Activated CD8-positive, alpha-beta T cell treated with anti-CD3 and anti-CD28 coated beads for 36 hours (primary cell): ENCODE measurements around the gene ERLIN1. TPM values are rescaled to one million over a fixed set of nuclear protein-coding genes. Genes with fewer than 3 reads are reported as not detected.

Experiments used
- ATAC-seq: fragments of 200-7000 bp; cut with Tn5 transposase; one replicate; pipeline ENCODE4 v1.10.0; 2021; ENCODE audit warnings: mild to moderate bottlenecking, moderate library complexity
- CTCF ChIA-PET: fragments of 350-600 bp; sonication (Branson Sonifier 250); formaldehyde crosslinking; loops from one replicate; lab custom pipeline; 2021; ENCODE audit warnings: antibody characterized with exemption; lab: Charles Lee
- POLR2A ChIA-PET: fragments of 350-600 bp; sonication (Branson Sonifier 250); formaldehyde crosslinking; loops from one replicate; lab custom pipeline; 2021; ENCODE audit warnings: antibody characterized with exemption; lab: Charles Lee
- DNase-seq: peaks from one replicate; pipeline ENCODE4 v3.0.0-alpha.2; 2020
- H3K27ac Mint-ChIP-seq: one replicate; pipeline ENCODE4 v1.8.0; 2021; ENCODE audit warnings: mild to moderate bottlenecking, mixed read lengths
- H3K27me3 Mint-ChIP-seq: one replicate; pipeline ENCODE4 v1.8.0; 2021; ENCODE audit warnings: mixed read lengths
- H3K36me3 Mint-ChIP-seq: one replicate; pipeline ENCODE4 v1.8.0; 2021; ENCODE audit warnings: low read depth, mixed read lengths
- H3K4me1 Mint-ChIP-seq: one replicate; pipeline ENCODE4 v1.8.0; 2021; ENCODE audit warnings: low read depth, mixed read lengths
- H3K4me3 Mint-ChIP-seq: one replicate; pipeline ENCODE4 v1.8.0; 2021; ENCODE audit warnings: mild to moderate bottlenecking, moderate library complexity, mixed read lengths
- H3K9me3 Mint-ChIP-seq: one replicate; pipeline ENCODE4 v1.8.0; 2021; ENCODE audit warnings: mixed read lengths
- CTCF ChIP-seq: fragments of 200-600 bp; IDR thresholded peaks from one replicate; pipeline ENCODE4 v1.8.0; 2022; ENCODE audit warnings: antibody characterized with exemption, mild to moderate bottlenecking
- intact Hi-C: fragments of 100-400 bp; cut with micrococcal nuclease; formaldehyde crosslinking; loops from one replicate; pipeline ENCODE4 v1.10.0; 2022
- total RNA-seq, 2 experiments: library from RNA; stranded (reverse); gene quantifications; one replicate each; pipeline ENCODE4 v1.2.3, GENCODE V29; 2021

Gene ERLIN1
- total RNA-seq, 2 experiments from 2014 or later = 16.6 to 17.0 TPM

- TF ChIP-seq CTCF = no peak
- intact Hi-C loops = no loop called here
- ChIA-PET POLR2A (no interaction called here), CTCF (interaction anchor here (1.3 kb wide), 1 partner anchor 270 kb away, joined by 4 read pairs; no protein-coding TSS in a partner anchor)
- Mint-ChIP-seq H3K4me1 (no peaks in the 10 kb centered on the region), H3K27ac (no peak overlapping the region), H3K9me3 (no peaks in the 10 kb centered on the region), H3K36me3 (no peaks in the 10 kb centered on the region), H3K4me3 (no peak overlapping the region), H3K27me3 (peaks cover 14% of the 10 kb centered on the region)
- no peak for DNase-seq
- ATAC-seq = no peak
Observed at GRCh38 chr10:100114976-100115770, 70.7 kb downstream of the ERLIN1 start.

- Mint-ChIP-seq H3K4me1 (no peaks in the 10 kb centered on the region), H3K4me3 (no peak overlapping the region), H3K27me3 (peaks cover 14% of the 10 kb centered on the region), H3K27ac (no peak overlapping the region), H3K9me3 (no peaks in the 10 kb centered on the region), H3K36me3 (no peaks in the 10 kb centered on the region)
- no peak for TF ChIP-seq CTCF
- DNase-seq = no peak
- ChIA-PET CTCF (interaction anchor here (1.3 kb wide), 1 partner anchor 269 kb away, joined by 4 read pairs; no protein-coding TSS in a partner anchor), POLR2A (no interaction called here)
- intact Hi-C loops = no loop called here
- ATAC-seq = no peak
Observed at GRCh38 chr10:100114460-100114859, 71.4 kb downstream of the ERLIN1 start.

GRCh38 chr10:100109670-100110069 is 76.2 kb downstream of the ERLIN1 start:
- POLR2A ChIA-PET = no interaction called here
- peak; percentile 7 for DNase-seq
- intact Hi-C loops = no loop called here

GRCh38 chr10:100106865-100107264 is 79.0 kb downstream of the ERLIN1 start:
- ChIA-PET CTCF (no interaction called here), POLR2A (no interaction called here)
- Mint-ChIP-seq H3K4me1 (no peaks in the 10 kb centered on the region), H3K4me3 (no peak overlapping the region), H3K27me3 (peaks cover 11% of the 10 kb centered on the region), H3K36me3 (no peaks in the 10 kb centered on the region), H3K27ac (no peak overlapping the region), H3K9me3 (no peaks in the 10 kb centered on the region)
- TF ChIP-seq CTCF = no peak
- no peak for ATAC-seq
- intact Hi-C loops = no loop called here
- no peak for DNase-seq

More at GRCh38 chr10:100109670-100110069, 76.2 kb downstream of the ERLIN1 start:
- Mint-ChIP-seq H3K4me1 (no peaks in the 10 kb centered on the region), H3K27me3 (peaks cover 9% of the 10 kb centered on the region), H3K4me3 (no peak overlapping the region), H3K36me3 (no peaks in the 10 kb centered on the region), H3K27ac (no peak overlapping the region), H3K9me3 (no peaks in the 10 kb centered on the region)
- CTCF ChIA-PET = interaction anchor here (1.3 kb wide), 1 partner anchor 64 kb away, joined by 6 read pairs; no protein-coding TSS in a partner anchor
- no peak for TF ChIP-seq CTCF
- peak; percentile 65 for ATAC-seq

GRCh38 chr10:100104300-100104699 is 81.5 kb downstream of the ERLIN1 start:
- intact Hi-C loops = no loop called here
- ChIA-PET POLR2A (no interaction called here), CTCF (no interaction called here)
- ATAC-seq = no peak
- DNase-seq = no peak
- H3K36me3 Mint-ChIP-seq = no peaks in the 10 kb centered on the region
- no peak for TF ChIP-seq CTCF
- H3K9me3 Mint-ChIP-seq = no peaks in the 10 kb centered on the region
- H3K4me1 Mint-ChIP-seq = no peaks in the 10 kb centered on the region
- H3K27me3 Mint-ChIP-seq = peaks cover 23% of the 10 kb centered on the region
- no peak overlapping the region for H3K27ac Mint-ChIP-seq
- no peak overlapping the region for H3K4me3 Mint-ChIP-seq
